Gastrocnemius medialis (tissue), 4 donors: Measurements from ENCODE around the gene ZNF777. TPM values are rescaled to one million over a fixed set of nuclear protein-coding genes. Genes with fewer than 3 reads are reported as not detected.

Experiments
- ATAC-seq, 2 donors: fragments of 150-250 bp; one replicate each; pipeline ENCODE4 v1.9.1; 2016
- DNase-seq, 2 donors: peaks; one replicate each; pipeline ENCODE4 v3.0.0-alpha.2; 2019
- H3K27ac ChIP-seq, 4 donors: fragments of 200-600 bp; sonication (generic); 1 replicate in 1 of 4; 2 replicates in 3 of 4; pipeline ENCODE4 v1.5.1; 2016 to 2018; ENCODE audit warnings: mild to moderate bottlenecking in 2 of 4, moderate library complexity in 1 of 4
- H3K27me3 ChIP-seq, 3 donors: fragments of 200-600 bp; sonication (generic) in 2 of 3; 1 replicate in 1 of 3; 2 replicates in 2 of 3; pipeline versions ENCODE4 v1.5.1 to v1.6.0; 2016 to 2019; ENCODE audit warnings: mild to moderate bottlenecking in 1 of 3, moderate library complexity in 1 of 3
- H3K36me3 ChIP-seq, 2 donors: fragments of 200-600 bp; sonication (generic) in 1 of 2; one replicate each; pipeline ENCODE4 v1.5.1; 2017 to 2018
- H3K4me1 ChIP-seq, 2 donors: fragments of 200-600 bp; sonication (generic) in 1 of 2; one replicate each; pipeline ENCODE4 v1.5.1; 2016 to 2017; ENCODE audit warnings: mild to moderate bottlenecking in 2 of 2
- H3K4me3 ChIP-seq, 4 donors: fragments of 200-600 bp; sonication (generic) in 3 of 4; 1 replicate in 1 of 4; 2 replicates in 3 of 4; pipeline ENCODE4 v1.5.1; 2016 to 2019; ENCODE audit warnings: mild to moderate bottlenecking in 2 of 4
- H3K9me3 ChIP-seq, 3 donors: fragments of 200-600 bp; sonication (generic) in 2 of 3; 1 replicate in 1 of 3; 2 replicates in 2 of 3; pipeline ENCODE4 v1.5.1; 2016 to 2019
- CTCF ChIP-seq, 5 experiments: fragments of 450-650 bp in 3 of 5; fragments of 200-600 bp in 2 of 5; sonication (generic) in 2 of 5; IDR thresholded peaks in 4 of 5; conservative IDR thresholded peaks in 1 of 5; 1 replicate in 4 of 5; 2 replicates in 1 of 5; pipeline ENCODE4 v1.5.1; 2016 to 2019; ENCODE audit warnings: antibody characterized with exemption in 5 of 5, mild to moderate bottlenecking in 3 of 5, moderate library complexity in 3 of 5
- POLR2A ChIP-seq, 2 donors: fragments of 450-650 bp; IDR thresholded peaks; one replicate each; pipeline ENCODE4 v1.6.1; 2017; ENCODE audit warnings: antibody characterized with exemption in 2 of 2, mild to moderate bottlenecking in 2 of 2, moderate library complexity in 2 of 2
- in situ Hi-C, 4 donors: fragments of 200-750 bp; cut with MboI; loops; one replicate each; pipeline versions ENCODE4 v1.15.0 to v1.8.0; 2017; ENCODE audit warnings: low sequenced_read_pairs in 4 of 4
- intact Hi-C: fragments of 100-400 bp; cut with DNase I; formaldehyde crosslinking; loops from one replicate; pipeline ENCODE4 v1.15.1; 2023; ENCODE audit warnings: low total_unique reads
- total RNA-seq, 4 donors: library from RNA; depleted of rRNA; stranded (reverse); fragments of >200 nt; gene quantifications; one replicate each; pipeline versions ENCODE4 v1.1.0 to v1.2.3, GENCODE V29; 2016

The ZNF777 gene
- total RNA-seq, 4 donors from 2014 or later = 7.6 to 17.6 (median 15.1) TPM

DNA sequence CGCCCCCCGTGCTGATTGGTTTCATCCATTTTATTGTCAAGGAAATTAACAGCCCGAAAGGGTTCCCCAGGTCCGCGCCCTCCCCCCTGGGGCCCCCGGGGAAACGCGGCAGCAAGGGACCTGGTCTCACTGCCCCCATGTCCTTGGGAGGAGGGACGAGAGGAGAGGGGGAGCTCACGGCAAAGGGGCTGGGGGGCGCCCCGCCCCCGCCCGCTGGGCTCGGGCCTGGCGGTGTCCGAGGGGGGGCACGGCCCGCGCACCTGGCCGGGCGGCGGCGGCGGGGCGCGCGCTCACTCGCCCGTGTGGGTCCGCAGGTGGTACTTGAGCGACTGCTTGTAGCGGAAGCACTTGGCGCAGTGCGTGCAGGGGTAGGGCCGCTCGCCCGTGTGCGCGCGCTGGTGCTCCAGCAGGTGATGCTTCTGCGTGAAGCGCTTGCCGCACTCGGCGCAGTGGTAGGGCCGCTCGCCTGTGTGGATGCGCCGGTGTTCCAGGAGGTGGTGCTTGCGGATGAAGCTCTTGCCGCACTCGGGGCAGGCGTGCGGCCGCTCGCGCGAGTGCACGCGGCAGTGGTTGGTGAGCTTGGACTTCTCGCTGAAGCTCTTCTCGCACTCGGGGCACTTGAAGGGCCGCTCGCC lies 29.3 kb downstream of the ZNF777 start:
- intact Hi-C loops = no loop called here
- Histone ChIP-seq H3K9me3 (no peaks in the 10 kb centered on the region), H3K4me1 (no peaks in the 10 kb centered on the region), H3K27me3 (no peaks in the 10 kb centered on the region), H3K36me3 (peaks cover 0 to 45% of the 10 kb centered on the region in 2 donors), H3K27ac (no peak overlapping the region), H3K4me3 (no peak overlapping the region)
- in situ Hi-C loops = no loop called here
- DNase-seq (no peak), ATAC-seq (no peak)
- TF ChIP-seq CTCF (IDR thresholded peaks at IDR 0.05 in 4 of 5, conservative IDR thresholded peaks at IDR 0.05 in 1 of 5) (no peak), POLR2A (IDR thresholded peaks at IDR 0.05) (no peak)

DNA sequence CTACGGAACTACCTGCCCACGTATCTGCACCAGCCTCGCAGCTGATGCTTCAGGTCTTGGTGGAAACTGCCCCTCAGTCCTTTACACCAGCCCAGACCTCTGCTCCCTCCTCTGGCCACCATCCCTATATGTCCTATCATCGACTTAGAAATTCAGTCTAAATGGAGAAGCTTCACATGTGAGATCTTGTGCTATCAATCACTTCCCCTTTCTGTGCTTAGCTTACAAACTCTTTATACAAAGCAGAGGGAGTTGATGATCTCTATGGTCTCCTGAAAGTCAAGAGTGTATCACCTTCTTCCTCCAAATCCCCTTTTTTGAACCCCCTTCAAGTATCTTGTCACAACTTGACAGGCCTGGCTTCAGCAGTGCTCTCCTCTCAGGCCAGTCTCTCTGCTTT lies 30.7 kb downstream of the ZNF777 start:
- in situ Hi-C loops (no loop called here), intact Hi-C loops (no loop called here)
- H3K4me3 ChIP-seq = no peak overlapping the region
- no peaks in the 10 kb centered on the region for H3K9me3 ChIP-seq
- no peaks in the 10 kb centered on the region for H3K4me1 ChIP-seq
- TF ChIP-seq POLR2A (IDR thresholded peaks at IDR 0.05) (no peak), CTCF (IDR thresholded peaks at IDR 0.05 in 4 of 5, conservative IDR thresholded peaks at IDR 0.05 in 1 of 5) (no peak)
- ATAC-seq (no peak), DNase-seq (no peak)
- H3K36me3 ChIP-seq = peaks cover 0 to 36% of the 10 kb centered on the region in 2 donors
- H3K27ac ChIP-seq = no peak overlapping the region
- no peaks in the 10 kb centered on the region for H3K27me3 ChIP-seq

DNA sequence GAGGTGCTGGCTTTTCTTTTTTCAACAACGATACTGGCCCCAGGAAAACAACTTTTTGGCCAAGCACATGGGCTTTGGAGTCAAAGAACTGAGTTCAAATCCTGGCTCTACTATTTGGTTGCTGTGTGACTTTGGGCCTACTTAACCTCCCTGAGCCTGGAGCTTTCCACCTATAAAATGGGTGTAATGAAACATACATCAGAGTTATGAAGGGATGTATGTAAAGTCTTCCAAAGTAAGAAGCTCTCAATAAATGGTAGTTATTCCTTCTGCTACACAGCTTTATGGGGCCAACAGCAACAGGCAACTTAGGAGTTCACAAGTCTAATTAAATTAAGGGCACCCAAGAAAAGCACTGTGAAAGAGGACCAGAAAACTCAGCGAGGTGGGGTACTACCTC lies 33.0 kb downstream of the ZNF777 start:
- intact Hi-C loops (no loop called here), in situ Hi-C loops (no loop called here)
- H3K36me3 ChIP-seq = peaks cover 0 to 16% of the 10 kb centered on the region in 2 donors
- H3K4me1 ChIP-seq = no peaks in the 10 kb centered on the region
- H3K27ac ChIP-seq = no peak overlapping the region
- no peaks in the 10 kb centered on the region for H3K9me3 ChIP-seq
- peaks cover 0 to 5% (median 0%) of the 10 kb centered on the region in 3 donors for H3K27me3 ChIP-seq
- DNase-seq (no peak), ATAC-seq (no peak)
- no peak overlapping the region for H3K4me3 ChIP-seq
- TF ChIP-seq POLR2A (IDR thresholded peaks at IDR 0.05) = no peak
- no peak for TF ChIP-seq CTCF (IDR thresholded peaks at IDR 0.05 in 4 of 5, conservative IDR thresholded peaks at IDR 0.05 in 1 of 5)

GRCh38 chr7:149427096-149427680 lies 33.7 kb downstream of the ZNF777 start:
- in situ Hi-C loops (no loop called here), intact Hi-C loops (no loop called here)
- Histone ChIP-seq H3K36me3 (peaks cover 0 to 9% of the 10 kb centered on the region in 2 donors), H3K4me1 (peaks cover 0 to 4% of the 10 kb centered on the region in 2 donors), H3K4me3 (no peak overlapping the region), H3K27me3 (peaks cover 0 to 9% (median 0%) of the 10 kb centered on the region in 3 donors), H3K9me3 (no peaks in the 10 kb centered on the region), H3K27ac (no peak overlapping the region)
- ATAC-seq (no peak), DNase-seq (no peak)
- no peak for TF ChIP-seq CTCF (IDR thresholded peaks at IDR 0.05 in 4 of 5, conservative IDR thresholded peaks at IDR 0.05 in 1 of 5)
